ENCODE results near the gene RAB23.

The RAB23 gene

GRCh38 chr6:57216235-57217101, 5.6 kb downstream of the RAB23 start:
- DNase-seq (ENCODE audit: extremely low read depth, low read depth), result no peak

GRCh38 chr6:57215260-57215659, 6.8 kb downstream of the RAB23 start:
- DNase-seq (ENCODE audit: extremely low read depth, low read depth), result no peak
- TF ChIP-seq CTCF (IDR thresholded peaks at IDR 0.05; ENCODE audit: low read depth, low read length), result no peak

More at GRCh38 chr6:57216235-57217101, 5.6 kb downstream of the RAB23 start:
- TF ChIP-seq CTCF (IDR thresholded peaks at IDR 0.05; ENCODE audit: low read depth, low read length), result no peak

- DNase-seq (ENCODE audit: extremely low read depth, low read depth), result no peak
- TF ChIP-seq CTCF (IDR thresholded peaks at IDR 0.05; ENCODE audit: low read depth, low read length), result no peak
Observed at GRCh38 chr6:57210060-57210459, 12.0 kb downstream of the RAB23 start.

GRCh38 chr6:57209030-57209429, 13.1 kb downstream of the RAB23 start:
- DNase-seq (ENCODE audit: extremely low read depth, low read depth), result no peak
- no peak for TF ChIP-seq CTCF (IDR thresholded peaks at IDR 0.05; ENCODE audit: low read depth, low read length)

GRCh38 chr6:57207872-57208271, 14.2 kb downstream of the RAB23 start:
- TF ChIP-seq CTCF (IDR thresholded peaks at IDR 0.05; ENCODE audit: low read depth, low read length), result no peak
- no peak for DNase-seq (ENCODE audit: extremely low read depth, low read depth)

GRCh38 chr6:57207141-57207540, 15.0 kb downstream of the RAB23 start:
- no peak for DNase-seq (ENCODE audit: extremely low read depth, low read depth)
- no peak for TF ChIP-seq CTCF (IDR thresholded peaks at IDR 0.05; ENCODE audit: low read depth, low read length)

GRCh38 chr6:57205550-57206328, 16.4 kb downstream of the RAB23 start:
- no peak for TF ChIP-seq CTCF (IDR thresholded peaks at IDR 0.05; ENCODE audit: low read depth, low read length)
- no peak for DNase-seq (ENCODE audit: extremely low read depth, low read depth)
